ENCODE measurements around the gene FKBP5. TPM values are rescaled to one million over a fixed set of nuclear protein-coding genes. Genes with fewer than 3 reads are reported as not detected.
"Not testable (repeated sequence)": the region's sequence is repeated elsewhere in the genome, so short reads cannot be mapped to it uniquely, and the experiment has no call there.

The FKBP5 gene
- total and polyA plus RNA-seq, 2 donors (not counting 1 experiment from before 2014, with no cell fraction given): 10.9 to 16.3 TPM

GRCh38 chr6:35691027-35691824, 2.5 kb upstream of the FKBP5 start:
- Histone ChIP-seq H3K79me2 (ENCODE audit: control insufficient read depth, insufficient read depth, low read length) (peaks cover 2% of the 10 kb centered on the region), H3K27me3 (ENCODE audit: control insufficient read depth, insufficient read depth, low read length) (no peaks in the 10 kb centered on the region), H3K27ac (ENCODE audit: insufficient read depth, low read length) (no peak overlapping the region), H3K9ac (ENCODE audit: insufficient read depth, low read length) (no peak overlapping the region), H2AFZ (ENCODE audit: low read length) (no peak overlapping the region), H3K4me3 (replicated peaks in 1 of 4; ENCODE audit: control extremely low read depth in 1 of 4, insufficient read depth in 1 of 4, low read depth in 3 of 4, low read length in 4 of 4) (no peak overlapping the region), H3K4me1 (ENCODE audit: control insufficient read depth, extremely low read depth, insufficient read depth, low read length) (no peaks in the 10 kb centered on the region), H3K9me3 (ENCODE audit: control insufficient read depth, insufficient read depth, low read depth, low read length) (no peaks in the 10 kb centered on the region), H4K20me1 (ENCODE audit: control insufficient read depth, extremely low read depth, insufficient read depth, low read length) (no peaks in the 10 kb centered on the region), H3K36me3 (ENCODE audit: control insufficient read depth, insufficient read depth, low read length) (no peaks in the 10 kb centered on the region), H3K4me2 (ENCODE audit: extremely low read depth, insufficient read depth, low read length) (no peak overlapping the region)
- no peak for TF ChIP-seq EZH2 (IDR thresholded peaks at IDR 0.05; ENCODE audit: low read length, missing control alignments)
- no peak for TF ChIP-seq CTCF (conservative IDR thresholded peaks at IDR 0.05 in 1 of 2, IDR thresholded peaks at IDR 0.05 in 1 of 2; ENCODE audit: low read depth in 1 of 2, low read length in 2 of 2)
- DNase-seq (ENCODE audit: low read depth in 2 of 2): peak; percentile 42 to 93

- no peaks in the 10 kb centered on the region for H3K27me3 ChIP-seq (ENCODE audit: control insufficient read depth, insufficient read depth, low read length)
- peaks cover 2% of the 10 kb centered on the region for H3K79me2 ChIP-seq (ENCODE audit: control insufficient read depth, insufficient read depth, low read length)
- no peak for TF ChIP-seq CTCF (conservative IDR thresholded peaks at IDR 0.05 in 1 of 2, IDR thresholded peaks at IDR 0.05 in 1 of 2; ENCODE audit: low read depth in 1 of 2, low read length in 2 of 2)
- no peak for TF ChIP-seq EZH2 (IDR thresholded peaks at IDR 0.05; ENCODE audit: low read length, missing control alignments)
- H4K20me1 ChIP-seq (ENCODE audit: control insufficient read depth, extremely low read depth, insufficient read depth, low read length): no peaks in the 10 kb centered on the region
- H2AFZ ChIP-seq (ENCODE audit: low read length): no peak overlapping the region
- no peaks in the 10 kb centered on the region for H3K36me3 ChIP-seq (ENCODE audit: control insufficient read depth, insufficient read depth, low read length)
- no peaks in the 10 kb centered on the region for H3K4me1 ChIP-seq (ENCODE audit: control insufficient read depth, extremely low read depth, insufficient read depth, low read length)
- DNase-seq (ENCODE audit: low read depth in 2 of 2): no peak
- H3K4me2 ChIP-seq (ENCODE audit: extremely low read depth, insufficient read depth, low read length): no peak overlapping the region
- H3K4me3 ChIP-seq (replicated peaks in 1 of 4; ENCODE audit: control extremely low read depth in 1 of 4, insufficient read depth in 1 of 4, low read depth in 3 of 4, low read length in 4 of 4): no peak overlapping the region
- no peaks in the 10 kb centered on the region for H3K9me3 ChIP-seq (ENCODE audit: control insufficient read depth, insufficient read depth, low read depth, low read length)
- H3K27ac ChIP-seq (ENCODE audit: insufficient read depth, low read length): no peak overlapping the region
- no peak overlapping the region for H3K9ac ChIP-seq (ENCODE audit: insufficient read depth, low read length)
These were observed 1.8 kb upstream of the FKBP5 start for GRCh38 chr6:35690484-35690883.

- H3K4me3 ChIP-seq (replicated peaks in 1 of 4; ENCODE audit: control extremely low read depth in 1 of 4, insufficient read depth in 1 of 4, low read depth in 3 of 4, low read length in 4 of 4); H3K79me2 ChIP-seq (ENCODE audit: control insufficient read depth, insufficient read depth, low read length); H3K27ac ChIP-seq (ENCODE audit: insufficient read depth, low read length); H2AFZ ChIP-seq (ENCODE audit: low read length); H3K4me2 ChIP-seq (ENCODE audit: extremely low read depth, insufficient read depth, low read length); H4K20me1 ChIP-seq (ENCODE audit: control insufficient read depth, extremely low read depth, insufficient read depth, low read length); H3K4me1 ChIP-seq (ENCODE audit: control insufficient read depth, extremely low read depth, insufficient read depth, low read length); H3K36me3 ChIP-seq (ENCODE audit: control insufficient read depth, insufficient read depth, low read length); H3K27me3 ChIP-seq (ENCODE audit: control insufficient read depth, insufficient read depth, low read length); H3K9me3 ChIP-seq (ENCODE audit: control insufficient read depth, insufficient read depth, low read depth, low read length); DNase-seq (ENCODE audit: low read depth in 2 of 2); H3K9ac ChIP-seq (ENCODE audit: insufficient read depth, low read length): not testable (repeated sequence)
These were observed 1.3 kb upstream of the FKBP5 start for GRCh38 chr6:35690006-35690405.

Measured in fibroblast of lung (primary cell).